ENCODE measurements around the gene AMER3. TPM values are rescaled to one million over a fixed set of nuclear protein-coding genes. Genes with fewer than 3 reads are reported as not detected.

AMER3 gene
- total RNA-seq, 1 experiment from 2014 or later = not detected

- Histone ChIP-seq H3K4me1 (ENCODE audit: insufficient read depth, low read length, poor library complexity, severe bottlenecking) (no peaks in the 10 kb centered on the region), H3K27me3 (replicated peaks; ENCODE audit: insufficient read depth, low read depth, low read length, poor library complexity) (peaks cover under 1% of the 10 kb centered on the region), H3K27ac (ENCODE audit: low read depth, low read length, poor library complexity, severe bottlenecking) (no peak overlapping the region), H3K36me3 (ENCODE audit: insufficient read depth, low read length, poor library complexity, severe bottlenecking) (no peaks in the 10 kb centered on the region), H3K4me3 (ENCODE audit: low read depth, low read length, poor library complexity, severe bottlenecking) (no peak overlapping the region), H3K9me3 (ENCODE audit: low read depth, low read length, poor library complexity, severe bottlenecking) (no peaks in the 10 kb centered on the region)
- no peak for DNase-seq (ENCODE audit: low spot score)
- BruUV-seq (replicated peaks) = no TSS peak
- ChIA-PET POLR2A (ENCODE audit: low non-redundant PET) (no interaction called here), CTCF (no interaction called here)
- intact Hi-C loops (cut with micrococcal nuclease; ENCODE audit: unreplicated experiment) = no loop called here
- no peak for TF ChIP-seq CTCF (conservative IDR thresholded peaks at IDR 0.05; ENCODE audit: low read depth, low read length)
- TF ChIP-seq EZH2 (IDR thresholded peaks at IDR 0.05; ENCODE audit: borderline replicate concordance, low read depth, low read length, poor library complexity, severe bottlenecking) = no peak
Observed at GRCh38 chr2:130769343-130769907, 14.1 kb downstream of the AMER3 start.

- Histone ChIP-seq H3K9me3 (ENCODE audit: low read depth, low read length, poor library complexity, severe bottlenecking) (no peaks in the 10 kb centered on the region), H3K36me3 (ENCODE audit: insufficient read depth, low read length, poor library complexity, severe bottlenecking) (no peaks in the 10 kb centered on the region), H3K4me3 (ENCODE audit: low read depth, low read length, poor library complexity, severe bottlenecking) (no peak overlapping the region), H3K27ac (ENCODE audit: low read depth, low read length, poor library complexity, severe bottlenecking) (no peak overlapping the region), H3K27me3 (replicated peaks; ENCODE audit: insufficient read depth, low read depth, low read length, poor library complexity) (peaks cover 37% of the 10 kb centered on the region), H3K4me1 (ENCODE audit: insufficient read depth, low read length, poor library complexity, severe bottlenecking) (no peaks in the 10 kb centered on the region)
- TF ChIP-seq CTCF (conservative IDR thresholded peaks at IDR 0.05; ENCODE audit: low read depth, low read length) (no peak), EZH2 (IDR thresholded peaks at IDR 0.05; ENCODE audit: borderline replicate concordance, low read depth, low read length, poor library complexity, severe bottlenecking) (no peak)
- CTCF ChIA-PET = no interaction called here
- intact Hi-C loops (cut with micrococcal nuclease; ENCODE audit: unreplicated experiment) = no loop called here
- DNase-seq (ENCODE audit: low spot score) = no peak
- POLR2A ChIA-PET (ENCODE audit: low non-redundant PET) = no interaction called here
- BruUV-seq (replicated peaks) = no TSS peak
Observed at GRCh38 chr2:130776550-130776949, 21.2 kb downstream of the AMER3 start.

DNA sequence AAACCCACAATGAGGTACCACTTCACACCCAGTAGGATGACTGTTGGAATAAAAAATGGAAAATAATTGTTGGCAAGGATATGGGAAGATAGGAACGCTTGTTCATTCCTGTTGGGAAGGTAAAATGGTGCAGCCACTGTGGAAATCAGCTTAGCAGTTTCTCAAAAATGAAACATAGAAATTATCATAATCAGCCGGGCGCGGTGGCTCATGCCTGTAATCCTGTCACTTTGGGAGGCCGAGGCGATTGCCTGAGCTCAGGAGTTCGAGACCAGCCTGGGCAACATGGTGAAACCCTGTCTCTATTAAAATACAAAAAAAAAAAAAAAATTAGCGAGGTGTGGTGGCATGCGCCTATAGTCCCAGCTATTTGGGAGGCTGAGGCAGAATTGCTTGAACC is 23.4 kb downstream of the AMER3 start:
- Histone ChIP-seq H3K9me3 (ENCODE audit: low read depth, low read length, poor library complexity, severe bottlenecking) (no peaks in the 10 kb centered on the region), H3K27ac (ENCODE audit: low read depth, low read length, poor library complexity, severe bottlenecking) (no peak overlapping the region), H3K36me3 (ENCODE audit: insufficient read depth, low read length, poor library complexity, severe bottlenecking) (no peaks in the 10 kb centered on the region), H3K27me3 (replicated peaks; ENCODE audit: insufficient read depth, low read depth, low read length, poor library complexity) (peaks cover 43% of the 10 kb centered on the region), H3K4me1 (ENCODE audit: insufficient read depth, low read length, poor library complexity, severe bottlenecking) (no peaks in the 10 kb centered on the region), H3K4me3 (ENCODE audit: low read depth, low read length, poor library complexity, severe bottlenecking) (no peak overlapping the region)
- intact Hi-C loops (cut with micrococcal nuclease; ENCODE audit: unreplicated experiment) = no loop called here
- ChIA-PET POLR2A (ENCODE audit: low non-redundant PET) (no interaction called here), CTCF (no interaction called here)
- no TSS peak for BruUV-seq (replicated peaks)
- DNase-seq (ENCODE audit: low spot score) = no peak
- TF ChIP-seq EZH2 (IDR thresholded peaks at IDR 0.05; ENCODE audit: borderline replicate concordance, low read depth, low read length, poor library complexity, severe bottlenecking) (no peak), CTCF (conservative IDR thresholded peaks at IDR 0.05; ENCODE audit: low read depth, low read length) (no peak)
